ENCODE data around the gene TOLLIP.

Gene TOLLIP

DNA sequence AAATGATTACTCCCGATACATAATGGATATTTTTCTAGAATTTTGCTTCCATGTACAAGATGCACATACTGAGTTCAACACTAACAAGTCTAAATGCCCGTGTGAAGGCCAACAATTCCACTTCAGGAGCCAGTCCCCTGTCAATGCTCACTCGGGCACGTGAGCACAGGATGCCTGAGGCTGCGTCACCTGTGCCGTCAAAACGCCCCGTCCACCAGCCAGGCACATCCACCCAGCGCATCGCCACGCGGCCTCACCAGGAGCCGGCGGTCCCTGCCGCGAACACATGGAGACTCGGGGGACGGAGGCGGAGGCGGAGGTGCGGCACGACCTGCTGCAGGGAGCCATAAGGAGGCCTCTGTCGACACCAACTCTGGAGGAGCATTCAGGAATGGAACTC lies 9.8 kb downstream of the TOLLIP start:
- no peak overlapping the region for H3K4me3 ChIP-seq (ENCODE audit: low read length)
- TF ChIP-seq, protein P1, sequence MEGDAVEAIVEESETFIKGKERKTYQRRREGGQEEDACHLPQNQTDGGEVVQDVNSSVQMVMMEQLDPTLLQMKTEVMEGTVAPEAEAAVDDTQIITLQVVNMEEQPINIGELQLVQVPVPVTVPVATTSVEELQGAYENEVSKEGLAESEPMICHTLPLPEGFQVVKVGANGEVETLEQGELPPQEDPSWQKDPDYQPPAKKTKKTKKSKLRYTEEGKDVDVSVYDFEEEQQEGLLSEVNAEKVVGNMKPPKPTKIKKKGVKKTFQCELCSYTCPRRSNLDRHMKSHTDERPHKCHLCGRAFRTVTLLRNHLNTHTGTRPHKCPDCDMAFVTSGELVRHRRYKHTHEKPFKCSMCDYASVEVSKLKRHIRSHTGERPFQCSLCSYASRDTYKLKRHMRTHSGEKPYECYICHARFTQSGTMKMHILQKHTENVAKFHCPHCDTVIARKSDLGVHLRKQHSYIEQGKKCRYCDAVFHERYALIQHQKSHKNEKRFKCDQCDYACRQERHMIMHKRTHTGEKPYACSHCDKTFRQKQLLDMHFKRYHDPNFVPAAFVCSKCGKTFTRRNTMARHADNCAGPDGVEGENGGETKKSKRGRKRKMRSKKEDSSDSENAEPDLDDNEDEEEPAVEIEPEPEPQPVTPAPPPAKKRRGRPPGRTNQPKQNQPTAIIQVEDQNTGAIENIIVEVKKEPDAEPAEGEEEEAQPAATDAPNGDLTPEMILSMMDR (conservative IDR thresholded peaks at IDR 0.05; ENCODE audit: low read length), result no peak
- DNase-seq (ENCODE audit: low read depth), result no peak

DNA sequence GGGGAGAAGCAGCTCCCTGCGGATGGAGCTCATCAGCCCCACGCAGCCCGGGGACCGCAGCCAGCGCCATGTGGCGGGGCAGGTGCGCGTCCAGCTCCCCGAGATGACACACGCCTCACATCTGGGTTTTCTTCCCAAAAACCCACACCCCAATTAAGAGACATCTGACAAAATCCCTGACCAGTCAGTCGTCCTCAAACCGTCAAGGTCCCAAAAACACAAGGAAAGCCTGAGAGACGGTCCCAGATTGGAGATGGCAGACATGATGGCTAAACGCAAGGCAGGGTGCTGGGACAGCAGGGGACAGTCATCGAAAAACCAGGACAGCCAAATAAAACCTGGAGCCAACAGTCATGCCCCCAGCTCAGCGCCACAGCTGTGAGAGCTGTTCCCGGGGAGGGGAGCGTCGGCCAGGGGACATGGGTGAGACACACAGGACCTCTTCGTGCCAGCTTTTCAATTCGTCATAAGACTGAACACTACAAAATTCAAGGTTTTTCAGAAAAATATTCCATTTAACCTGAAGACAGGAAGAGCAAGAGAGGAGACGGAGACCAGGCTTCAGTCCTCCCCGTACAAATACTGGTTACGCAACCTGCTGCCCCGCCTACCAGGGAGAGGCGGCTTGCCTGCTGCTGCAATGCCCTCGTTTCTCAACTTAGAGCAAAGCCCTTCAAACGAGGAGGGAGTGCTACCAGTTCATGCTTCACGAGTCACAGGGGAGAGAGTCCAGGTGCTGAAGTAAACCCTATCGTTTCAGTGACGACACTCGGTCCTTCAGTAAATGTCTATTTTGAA lies 10.5 kb downstream of the TOLLIP start:
- TF ChIP-seq, protein P1 (conservative IDR thresholded peaks at IDR 0.05; ENCODE audit: low read length), result no peak
- peak; percentile 81 for DNase-seq (ENCODE audit: low read depth)
- H3K4me3 ChIP-seq (ENCODE audit: low read length), result peak overlapping the region; percentile 33

DNA sequence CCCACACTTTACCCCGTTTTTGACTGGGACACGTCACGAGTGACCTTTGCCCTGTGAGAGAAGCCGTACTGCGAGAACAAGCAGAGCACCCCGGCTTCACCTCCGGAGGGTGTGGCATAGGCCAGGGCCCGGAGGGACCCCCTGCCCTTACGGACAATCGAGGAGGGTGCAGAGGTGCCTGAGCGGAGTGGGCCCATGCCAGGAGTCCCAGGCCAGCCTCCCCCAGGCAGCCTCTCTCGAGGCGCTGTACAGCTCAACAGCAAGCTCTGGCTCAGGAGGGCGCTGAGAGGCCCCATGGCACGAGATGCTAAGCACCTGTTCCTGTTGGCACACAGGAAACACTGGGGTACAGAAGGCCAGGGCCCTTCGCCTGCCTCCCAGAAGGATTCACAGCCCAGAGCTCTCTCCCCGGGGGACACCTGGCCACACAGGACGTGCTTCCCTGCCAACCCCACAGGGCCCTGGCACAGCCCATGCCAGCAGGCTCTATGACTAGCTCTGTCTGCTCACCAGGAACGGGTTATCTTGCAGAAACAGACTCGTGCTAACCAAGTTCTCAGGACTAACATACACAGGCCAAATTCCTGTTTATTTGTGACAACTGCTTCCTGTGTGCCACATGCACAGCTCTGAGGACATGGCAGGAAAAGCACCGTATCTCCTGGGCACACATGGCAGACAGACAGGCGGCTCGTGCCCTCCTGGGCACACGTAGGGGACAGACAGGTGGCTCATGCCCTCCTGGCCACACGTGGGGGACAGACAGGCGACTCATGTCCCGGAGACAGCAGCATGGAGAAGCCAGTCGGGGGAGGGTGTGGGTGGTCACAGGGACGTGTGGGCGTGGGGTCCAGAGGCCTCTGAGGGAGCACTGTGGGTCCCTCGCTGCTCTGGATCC lies 11.6 kb downstream of the TOLLIP start:
- TF ChIP-seq, protein P1 (conservative IDR thresholded peaks at IDR 0.05; ENCODE audit: low read length), result no peak
- H3K4me3 ChIP-seq (ENCODE audit: low read length), result no peak overlapping the region
- no peak for DNase-seq (ENCODE audit: low read depth)

DNA sequence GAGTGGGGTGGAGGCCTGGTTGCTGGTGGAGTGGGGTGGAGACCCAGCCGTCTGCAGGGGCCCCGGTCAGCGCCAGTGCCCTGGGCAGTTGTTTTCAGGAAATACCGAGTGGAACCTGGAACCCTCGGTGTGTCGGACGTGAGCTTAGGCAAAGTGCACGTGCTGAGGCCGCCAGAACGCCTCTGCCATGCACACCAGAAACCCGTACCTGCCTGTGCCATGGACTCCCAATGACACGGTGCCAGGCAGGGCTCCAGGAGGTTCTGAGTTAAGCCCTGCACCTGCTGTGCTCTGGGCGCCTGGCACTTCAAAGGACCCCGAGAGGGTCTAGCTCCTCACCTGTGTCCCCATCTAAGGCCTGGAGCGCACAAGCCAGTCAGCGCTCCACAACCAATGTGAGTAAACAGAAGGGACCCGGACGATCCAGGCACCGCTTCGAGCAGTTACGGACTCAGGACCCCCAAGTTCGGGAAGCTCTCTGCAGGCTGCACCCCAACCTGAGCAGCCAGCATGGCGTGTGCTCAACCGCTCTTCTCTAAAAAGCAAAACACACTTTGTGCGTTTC lies 12.3 kb downstream of the TOLLIP start:
- DNase-seq (ENCODE audit: low read depth), result no peak

DNA sequence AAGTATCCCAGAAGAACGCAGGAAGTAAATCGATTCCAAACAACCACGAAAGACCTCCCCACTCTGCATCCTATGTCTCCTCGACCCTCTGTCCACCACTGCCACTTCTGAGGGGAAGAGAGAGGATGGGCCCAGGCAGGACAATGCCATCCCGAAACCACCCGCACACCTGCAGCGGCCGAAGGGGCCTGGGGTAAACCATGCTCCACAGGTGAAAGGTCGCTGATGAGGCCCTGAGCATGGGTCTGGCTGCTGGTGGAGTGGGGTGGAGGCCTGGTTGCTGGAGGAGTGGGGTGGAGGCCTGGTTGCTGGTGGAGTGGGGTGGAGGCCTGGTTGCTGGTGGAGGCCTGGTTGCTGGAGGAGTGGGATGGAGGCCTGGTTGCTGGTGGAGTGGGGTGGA lies 13.1 kb downstream of the TOLLIP start:
- DNase-seq (ENCODE audit: low read depth), result no peak
- no peak overlapping the region for H3K4me3 ChIP-seq (ENCODE audit: low read length)
- TF ChIP-seq, protein P1 (conservative IDR thresholded peaks at IDR 0.05; ENCODE audit: low read length), result no peak

More for the DNA sequence above, 12.3 kb downstream of the TOLLIP start:
- no peak overlapping the region for H3K4me3 ChIP-seq (ENCODE audit: low read length)
- TF ChIP-seq, protein P1 (conservative IDR thresholded peaks at IDR 0.05; ENCODE audit: low read length), result no peak

DNA sequence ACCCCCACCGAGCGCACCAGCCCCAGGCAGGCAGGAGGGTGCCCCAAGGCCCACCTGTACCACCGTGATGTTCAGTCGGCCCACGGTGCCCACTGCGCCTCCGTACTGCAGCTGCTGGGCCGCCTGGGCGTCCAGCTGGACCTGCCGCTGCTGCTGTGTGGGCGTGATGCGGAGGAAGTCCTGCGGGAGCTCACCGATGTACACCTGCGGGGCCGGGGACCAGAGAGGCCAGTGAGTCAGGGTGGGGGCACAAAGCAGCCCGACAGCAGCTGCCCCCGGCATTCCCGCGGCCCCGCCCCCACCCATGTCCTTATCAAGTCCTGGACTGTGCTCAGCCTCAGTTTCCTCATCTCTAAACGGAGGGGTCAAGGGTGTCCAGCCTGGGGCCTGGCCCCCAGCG lies 13.8 kb downstream of the TOLLIP start:
- TF ChIP-seq, protein P1 (conservative IDR thresholded peaks at IDR 0.05; ENCODE audit: low read length), result no peak

More for the DNA sequence above, 13.8 kb downstream of the TOLLIP start:
- no peak for DNase-seq (ENCODE audit: low read depth)
- no peak overlapping the region for H3K4me3 ChIP-seq (ENCODE audit: low read length)

Data from AG10803 (cell line).